NCI-H82 treated with DMSO at 0.1 percent for 48 hours (cell line): ENCODE measurements around the gene PHGDH.

Source experiments
- DNase-seq: peaks from one replicate; lab custom pipeline; 2025; ENCODE audit not compliant: unreplicated experiment; lab: John Stamatoyannopoulos, UW

PHGDH gene

GRCh38 chr1:119758584-119758983 lies 46.9 kb downstream of the PHGDH start:
- no peak for DNase-seq

GRCh38 chr1:119762409-119762808 lies 50.7 kb downstream of the PHGDH start:
- no peak for DNase-seq

GRCh38 chr1:119762953-119763352 lies 51.2 kb downstream of the PHGDH start:
- no peak for DNase-seq

- DNase-seq, result no peak
Observed at GRCh38 chr1:119764220-119764619, 52.5 kb downstream of the PHGDH start.

- DNase-seq, result no peak
Observed at GRCh38 chr1:119766374-119766794, 54.6 kb downstream of the PHGDH start.

GRCh38 chr1:119767486-119767885 lies 55.8 kb downstream of the PHGDH start:
- DNase-seq, result peak; percentile 97

GRCh38 chr1:119768778-119769177 lies 57.0 kb downstream of the PHGDH start, which contains the start of gene HMGCS2:
Gene HMGCS2 (minus strand): TSS chr1:119768905. CDS start chr1:119768844, 61 bp downstream.
- no peak for DNase-seq

GRCh38 chr1:119771016-119771415 lies 59.3 kb downstream of the PHGDH start:
- DNase-seq, result peak; percentile 12

GRCh38 chr1:119771770-119772169 lies 60.0 kb downstream of the PHGDH start:
- DNase-seq, result no peak

- no peak for DNase-seq
Observed at GRCh38 chr1:119772298-119772697, 60.6 kb downstream of the PHGDH start.

GRCh38 chr1:119773711-119774241 lies 62.0 kb downstream of the PHGDH start:
- peak; percentile 89 for DNase-seq

- peak; percentile 85 for DNase-seq
Observed at GRCh38 chr1:119774746-119775490, 63.2 kb downstream of the PHGDH start.

GRCh38 chr1:119778359-119778758 lies 66.6 kb downstream of the PHGDH start:
- DNase-seq, result no peak

- no peak for DNase-seq
Observed at GRCh38 chr1:119778886-119779560, 67.3 kb downstream of the PHGDH start.

- no peak for DNase-seq
Observed at GRCh38 chr1:119779869-119780356, 68.2 kb downstream of the PHGDH start.

GRCh38 chr1:119781434-119782210 lies 69.9 kb downstream of the PHGDH start:
- no peak for DNase-seq

- no peak for DNase-seq
Observed at GRCh38 chr1:119782631-119783325, 71.0 kb downstream of the PHGDH start.

GRCh38 chr1:119783354-119784185 lies 71.8 kb downstream of the PHGDH start:
- no peak for DNase-seq

- no peak for DNase-seq
Observed at GRCh38 chr1:119784191-119784781, 72.6 kb downstream of the PHGDH start.
